NCI-H82 (cell line): ENCODE measurements around the gene KCNAB2.
"Not testable (repeated sequence)": the region's sequence is repeated elsewhere in the genome, so short reads cannot be mapped to it uniquely, and the experiment has no call there.

Experiments
- DNase-seq: peaks from one replicate; lab custom pipeline; 2025; lab: John Stamatoyannopoulos, UW

The KCNAB2 gene

DNA sequence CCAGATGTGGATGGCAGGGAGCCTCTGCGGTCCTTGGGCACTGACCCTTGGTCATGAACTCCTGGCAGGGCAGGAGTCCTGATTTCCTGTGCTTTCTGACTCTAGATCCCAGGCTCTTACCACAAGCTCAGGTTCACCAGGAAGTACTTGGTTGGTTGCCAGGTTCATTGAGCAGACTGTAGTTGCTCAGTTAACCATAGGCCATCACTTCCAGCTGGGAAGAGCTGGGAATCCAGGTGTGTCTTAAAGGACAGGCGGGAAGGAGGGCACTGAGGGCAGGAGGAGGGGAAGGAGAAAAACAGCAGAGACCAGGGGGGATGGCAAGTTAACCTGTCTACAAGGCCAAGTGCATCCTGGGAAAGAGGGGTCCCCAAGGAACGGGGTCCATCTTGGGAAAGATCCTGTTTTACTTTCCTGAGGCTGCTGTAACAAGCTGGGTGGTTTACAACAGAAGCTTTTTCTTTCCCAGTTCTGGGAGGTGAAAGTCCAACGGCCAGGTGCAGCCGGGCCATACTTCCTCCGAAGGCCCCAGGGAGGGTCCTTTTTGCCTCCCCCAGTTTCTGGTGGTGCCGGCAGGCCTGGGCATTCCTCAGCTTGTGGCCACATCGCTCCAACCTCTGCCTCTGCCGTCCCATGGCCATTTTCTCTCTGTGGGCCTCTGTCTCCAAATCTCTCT lies 11.6 kb downstream of the KCNAB2 start:
- no peak for DNase-seq

DNA sequence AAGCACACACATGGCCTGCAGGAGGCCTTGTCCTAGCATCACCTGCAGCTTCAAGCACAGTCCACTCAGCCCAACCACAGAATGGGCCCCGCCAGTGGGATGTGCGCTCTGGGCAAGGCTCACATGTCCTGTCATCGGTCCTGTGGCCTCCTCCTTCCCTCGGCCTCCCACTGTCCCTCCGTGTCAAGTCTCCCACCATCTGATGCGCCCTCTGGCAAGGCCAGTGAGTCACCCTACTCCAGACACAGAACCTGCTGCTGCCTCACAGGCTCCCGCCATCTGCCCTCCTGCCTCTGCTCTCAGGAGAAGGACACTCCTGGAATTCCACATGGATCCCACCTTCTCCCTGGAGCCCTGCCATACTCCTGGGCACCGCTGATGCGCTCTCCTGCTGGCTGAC lies 14.2 kb downstream of the KCNAB2 start:
- DNase-seq = no peak

DNA sequence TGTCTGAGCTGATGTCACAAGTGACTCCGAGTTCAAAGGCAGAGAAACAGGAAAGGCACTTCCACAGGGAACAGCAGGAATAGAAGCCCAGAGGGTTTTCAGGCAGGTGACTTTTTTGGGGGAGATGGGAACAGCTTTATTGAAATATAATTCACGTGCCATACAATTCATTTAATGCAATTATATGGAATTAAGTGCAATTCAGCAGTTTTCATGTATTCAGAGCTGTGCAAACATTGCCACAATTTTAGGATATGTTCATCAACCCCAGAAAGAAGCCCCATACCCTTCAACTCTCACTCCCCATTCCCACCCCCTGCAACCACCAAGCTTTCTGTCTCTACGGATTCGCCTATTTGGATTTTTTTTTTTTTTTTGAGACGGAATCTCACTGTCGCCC lies 17.0 kb downstream of the KCNAB2 start:
- DNase-seq = no peak

DNA sequence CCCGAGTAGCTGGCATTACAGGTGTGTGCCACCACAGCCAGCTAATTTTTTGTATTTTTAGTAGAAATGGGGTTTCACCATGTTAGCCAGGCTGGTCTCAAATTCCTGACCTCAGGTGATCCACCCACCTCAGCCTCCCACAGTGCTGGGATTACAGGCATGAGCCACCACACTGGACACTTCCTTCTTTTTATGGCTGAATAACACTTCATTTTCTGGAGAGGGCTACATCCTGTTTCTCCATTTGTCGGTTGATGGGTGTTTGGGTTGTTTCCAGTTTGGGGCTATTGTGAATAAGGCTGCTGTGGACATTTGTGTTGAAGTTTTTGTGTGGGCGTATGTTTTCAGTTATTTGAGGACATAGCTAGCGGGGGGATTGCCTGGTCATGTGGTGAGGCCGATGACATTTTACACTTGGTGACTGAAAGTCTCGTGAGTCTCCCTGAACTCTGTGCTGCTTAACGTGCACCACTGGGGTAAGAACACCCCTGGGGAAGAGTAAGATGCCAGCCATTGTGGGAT lies 17.9 kb downstream of the KCNAB2 start:
- not testable (repeated sequence) for DNase-seq

DNA sequence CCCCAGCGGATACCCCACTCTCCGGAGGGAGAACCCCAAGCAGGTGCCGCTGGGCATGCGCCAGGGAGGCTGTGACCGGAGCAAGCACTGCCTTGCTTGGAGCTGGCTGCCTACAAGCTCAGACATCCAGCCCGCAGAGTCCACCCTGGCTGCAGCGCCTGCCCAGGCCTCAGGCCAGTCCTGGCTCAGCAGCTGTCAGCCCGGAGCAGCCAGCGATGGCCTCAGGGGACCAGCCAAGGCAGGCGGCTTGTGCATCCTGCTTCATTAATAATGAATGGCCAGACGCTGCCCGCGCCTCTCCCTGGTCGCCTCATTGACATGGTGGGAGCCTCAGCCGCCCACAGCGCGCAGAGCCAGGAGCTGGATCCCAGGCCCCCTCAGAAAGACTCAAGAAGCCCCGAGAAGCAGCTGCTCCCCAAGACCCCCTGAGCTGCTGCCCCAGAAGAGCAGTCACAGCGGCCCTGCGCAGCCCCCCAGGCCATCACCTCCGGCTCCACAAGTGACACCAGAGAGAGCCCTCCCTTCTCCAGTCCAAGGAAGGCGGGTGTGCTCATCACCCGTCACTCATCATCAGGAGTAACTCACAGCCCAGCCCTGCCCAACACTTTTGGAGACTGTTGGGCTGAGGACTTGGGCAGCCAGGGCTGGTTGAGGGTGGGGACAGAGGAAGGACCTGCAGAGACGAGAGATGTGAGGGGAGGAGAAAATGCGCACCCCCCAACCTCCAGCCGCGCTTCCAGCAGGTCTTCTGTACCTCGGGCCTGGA lies 19.6 kb downstream of the KCNAB2 start:
- DNase-seq = no peak

DNA sequence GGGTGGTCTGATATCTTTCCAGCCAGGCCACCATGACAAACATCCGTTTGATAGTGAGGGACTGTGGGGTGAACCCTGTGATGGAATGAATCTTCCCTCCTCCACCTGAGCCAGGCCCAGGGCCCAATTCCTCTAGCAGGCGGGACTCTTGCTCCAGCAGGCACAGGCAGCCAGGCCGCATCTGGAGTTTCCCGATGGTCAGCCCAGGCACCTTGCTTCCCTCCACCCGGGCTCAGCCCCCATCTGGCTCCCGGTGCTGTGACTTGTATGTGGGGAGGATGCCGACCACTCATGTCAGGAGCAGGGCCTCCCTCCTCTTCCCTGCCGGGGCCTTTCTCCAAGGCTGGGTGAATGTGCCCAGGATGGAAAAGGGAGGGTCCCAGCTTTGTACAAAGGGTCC lies 21.0 kb downstream of the KCNAB2 start:
- no peak for DNase-seq

DNA sequence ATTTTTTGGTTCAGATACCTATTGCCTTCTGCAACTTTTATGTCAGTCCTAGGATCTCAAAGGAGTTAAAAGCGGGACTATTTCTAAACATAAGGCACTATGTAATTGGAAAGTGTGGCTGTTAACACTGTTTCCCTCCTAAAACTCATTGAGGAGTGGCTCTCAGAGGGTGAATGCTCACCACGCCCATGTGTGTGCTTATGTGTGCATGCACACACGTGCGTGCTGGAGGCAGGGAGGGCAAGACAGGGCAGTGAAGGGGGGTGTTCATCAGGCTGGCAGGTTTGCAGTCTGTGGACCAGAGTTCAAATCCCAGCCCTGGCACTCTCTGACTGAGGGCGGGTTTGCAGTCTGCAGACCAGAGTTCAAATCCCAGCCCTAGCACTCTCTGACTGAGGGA lies 22.4 kb downstream of the KCNAB2 start:
- DNase-seq = no peak

DNA sequence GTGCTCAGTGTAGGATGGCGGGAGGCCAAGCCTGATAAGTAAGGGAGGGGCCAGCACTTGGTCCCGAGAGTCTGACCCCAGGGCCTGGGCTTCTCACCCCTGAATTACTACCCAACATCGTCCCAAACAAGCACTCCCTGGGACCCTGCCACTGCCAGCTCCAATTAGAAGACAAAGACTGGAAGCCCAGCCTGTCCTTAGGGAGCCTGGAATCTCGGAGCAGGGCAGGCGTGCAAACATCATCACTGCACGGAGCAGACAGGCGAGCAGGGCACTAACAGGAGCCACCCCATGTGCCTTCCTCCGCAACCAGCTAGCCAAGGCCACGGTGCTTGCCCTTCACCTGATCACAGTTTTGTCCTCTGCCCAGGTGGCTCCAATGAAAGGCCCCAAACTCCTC lies 23.2 kb downstream of the KCNAB2 start:
- no peak for DNase-seq

DNA sequence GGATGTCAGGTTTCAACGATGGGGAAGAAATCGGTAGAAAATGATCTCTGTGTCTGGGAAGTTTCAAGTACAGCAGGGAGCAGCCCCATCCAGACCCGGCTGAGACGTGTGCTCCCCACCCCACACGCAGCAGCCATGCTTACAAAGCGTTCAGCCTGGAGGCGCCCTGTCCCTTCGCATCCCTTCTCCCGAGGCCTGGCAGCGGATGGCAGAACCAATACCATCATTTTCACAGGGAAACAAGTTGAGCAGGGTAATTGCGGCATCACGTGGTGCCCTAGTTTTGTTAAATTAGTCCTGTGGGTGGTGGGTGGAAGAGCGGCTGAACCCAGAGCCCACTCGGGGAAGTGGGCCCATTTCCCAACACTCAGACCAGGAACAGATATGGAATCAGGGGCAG lies 23.9 kb downstream of the KCNAB2 start:
- no peak for DNase-seq

DNA sequence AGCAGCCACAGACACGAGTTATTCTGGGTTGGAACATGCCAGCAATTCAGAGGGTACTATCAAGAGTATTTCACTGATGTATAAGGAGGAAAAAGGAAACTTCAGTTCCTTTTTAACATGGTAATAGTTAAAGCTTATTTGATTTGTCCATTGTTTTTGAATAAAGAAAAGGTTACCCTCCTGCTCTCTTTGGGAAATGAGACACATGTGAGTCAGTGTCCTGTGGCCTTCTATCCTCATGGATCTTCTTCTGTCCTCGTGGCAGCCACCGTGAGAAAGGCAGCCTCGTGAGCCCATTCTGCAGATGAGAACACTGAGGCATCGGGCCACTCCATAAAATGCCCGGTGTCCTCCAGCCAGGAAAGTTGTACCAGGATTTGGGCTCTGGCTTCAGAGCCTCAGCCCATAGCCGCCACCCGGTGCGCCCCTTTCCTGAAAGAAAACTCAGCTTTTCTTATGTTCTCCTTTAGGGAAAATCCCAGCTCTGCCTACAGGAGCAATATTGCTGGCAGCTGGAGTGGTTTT lies 24.8 kb downstream of the KCNAB2 start:
- no peak for DNase-seq

DNA sequence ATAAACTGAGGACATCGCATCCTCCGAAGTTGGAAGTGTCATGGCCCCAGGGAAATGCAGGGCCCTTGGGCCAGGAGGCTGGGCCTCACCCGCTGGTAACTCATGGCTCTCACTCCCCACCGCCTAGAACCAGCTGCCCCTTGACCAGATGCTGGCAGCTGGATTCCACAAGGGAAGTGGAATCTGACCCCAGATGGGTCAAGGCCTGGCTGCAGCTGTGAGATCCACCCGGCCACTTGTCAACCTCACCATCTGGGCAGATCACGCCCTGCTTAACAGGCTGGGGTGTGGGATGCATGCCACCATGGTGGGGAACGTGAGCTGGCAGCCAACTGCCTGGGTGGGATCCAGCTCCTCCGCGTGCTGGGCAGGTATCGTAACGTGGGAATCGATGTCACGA lies 25.5 kb downstream of the KCNAB2 start:
- DNase-seq = no peak

DNA sequence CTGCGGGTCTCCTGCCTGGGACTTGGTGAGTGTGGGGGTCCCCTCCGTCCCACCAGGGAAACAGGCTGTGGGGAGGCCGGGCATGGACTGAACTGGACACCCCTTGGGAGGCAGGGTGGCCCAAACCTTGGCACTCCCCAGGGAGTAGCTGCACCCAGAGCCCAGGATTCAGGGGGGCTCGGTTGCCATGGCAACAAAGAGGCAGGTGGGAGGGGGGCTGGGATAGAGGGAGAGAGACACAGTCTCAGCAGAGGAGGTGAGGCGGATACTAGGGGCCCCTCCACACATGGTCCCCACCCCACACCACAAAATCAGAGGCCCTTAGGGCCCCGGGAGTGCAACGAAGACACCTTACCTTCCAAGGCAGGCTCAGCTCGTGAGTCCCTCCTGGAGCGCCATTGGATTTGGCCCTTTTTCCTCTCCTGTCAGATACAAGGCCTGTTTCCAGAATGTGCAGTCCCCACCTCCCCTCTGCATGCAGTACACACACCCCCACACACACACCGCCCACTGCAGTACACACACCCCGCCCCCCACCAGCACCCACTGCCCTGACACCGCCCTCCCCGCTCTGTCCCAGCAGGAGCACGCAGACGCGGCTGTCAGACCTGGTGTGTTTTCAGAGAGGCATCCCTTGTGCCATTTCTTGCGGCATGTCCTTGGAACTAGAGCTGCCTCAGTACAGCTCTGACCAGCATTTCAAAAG lies 27.2 kb downstream of the KCNAB2 start:
- DNase-seq = no peak

DNA sequence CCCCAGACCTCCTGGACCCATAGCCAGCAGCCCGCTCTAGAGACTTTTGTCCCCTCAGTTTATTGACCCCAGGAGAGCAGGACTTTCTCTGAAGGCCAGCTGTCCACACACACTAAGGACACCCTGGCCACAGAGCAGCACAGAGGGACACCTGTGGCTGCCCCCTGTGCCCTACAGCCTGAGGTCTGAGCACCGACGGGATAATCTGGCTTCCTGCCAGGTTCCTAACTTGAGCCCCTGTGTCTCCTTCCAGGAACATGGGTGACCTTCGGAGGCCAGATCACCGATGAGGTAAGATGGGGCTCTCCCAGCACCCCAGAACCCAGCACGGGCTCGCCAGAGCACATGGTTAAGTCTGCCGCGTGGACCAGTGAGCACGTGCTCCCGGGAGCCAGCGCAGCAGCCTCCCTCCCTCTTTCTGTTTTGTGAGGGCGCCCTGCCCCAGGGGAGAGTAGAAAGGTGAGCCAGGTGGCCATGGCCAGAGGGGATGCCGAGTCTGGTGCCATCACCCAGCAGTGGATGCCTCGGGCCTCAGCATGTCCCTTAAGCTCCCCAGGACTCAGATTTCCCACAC lies 27.9 kb downstream of the KCNAB2 start:
- no peak for DNase-seq

DNA sequence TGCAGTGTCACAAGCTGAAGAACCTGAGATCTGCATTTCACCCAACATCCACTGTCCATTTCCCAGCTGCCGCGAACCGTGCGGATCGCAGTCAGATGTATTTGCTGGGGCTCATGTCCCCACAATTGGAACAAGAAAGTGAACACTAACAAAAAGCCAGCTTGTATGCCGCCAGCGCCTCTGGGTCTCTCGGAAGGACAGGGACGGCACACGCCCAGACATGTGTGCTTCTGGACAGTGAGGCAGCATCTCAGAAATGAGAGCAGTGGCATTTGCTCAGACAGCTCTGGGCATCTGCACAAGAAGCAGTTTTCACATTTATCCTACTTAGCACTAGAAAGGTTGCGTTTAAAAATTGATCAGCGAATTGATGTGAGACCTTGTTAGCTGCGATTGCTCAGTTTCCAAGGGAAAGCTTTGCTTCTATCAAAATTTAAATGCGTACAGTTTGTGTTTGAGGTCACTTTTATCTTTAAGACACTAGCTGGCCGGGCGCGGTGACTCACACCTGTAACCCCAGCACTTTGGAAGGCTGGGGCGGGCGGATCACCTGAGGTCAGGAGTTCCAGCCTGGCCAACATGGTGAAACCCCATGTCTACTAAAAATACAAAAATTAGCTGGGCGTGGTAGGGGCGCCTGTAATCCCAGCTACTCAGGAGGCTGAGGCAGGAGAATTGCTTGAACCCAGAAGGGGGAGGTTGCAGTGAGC lies 28.7 kb downstream of the KCNAB2 start:
- no peak for DNase-seq

DNA sequence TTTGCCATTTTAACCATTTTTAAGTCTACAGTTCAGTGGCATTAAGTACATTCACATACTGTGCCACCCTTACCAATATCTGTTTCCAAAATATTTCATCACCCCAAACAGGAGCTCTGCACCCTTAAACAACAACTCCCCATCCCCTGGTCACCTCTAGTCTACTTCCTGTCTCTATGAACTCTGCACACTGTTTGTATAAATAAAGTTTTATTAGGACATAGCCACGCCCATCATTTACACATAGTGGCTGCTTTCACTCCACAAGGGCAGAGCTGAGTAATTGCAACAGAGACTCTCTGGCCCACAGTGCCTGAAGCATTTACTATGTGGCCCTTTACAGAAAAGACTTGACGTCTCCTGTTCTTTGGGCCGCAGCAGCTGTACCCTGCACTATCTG lies 30.1 kb downstream of the KCNAB2 start:
- DNase-seq = peak; percentile 27

DNA sequence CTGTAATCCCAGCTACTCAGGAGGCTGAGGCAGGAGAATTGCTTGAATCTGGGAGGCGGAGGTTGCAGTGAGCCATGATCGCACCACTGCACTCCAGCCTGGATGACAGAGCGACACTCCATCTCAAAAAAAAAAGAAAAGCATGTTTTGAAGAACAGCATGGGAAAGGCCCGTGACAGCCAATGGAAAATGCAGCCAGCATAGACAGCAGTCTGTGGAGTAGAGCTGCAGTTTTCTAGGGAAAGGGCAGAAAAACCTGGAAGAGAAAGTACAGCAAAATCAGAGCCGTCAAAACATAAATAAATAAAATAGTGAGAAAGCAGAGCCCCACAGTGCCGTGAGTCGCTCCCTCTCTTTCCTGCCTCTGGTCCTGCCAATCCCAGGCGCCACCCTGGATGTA lies 31.4 kb downstream of the KCNAB2 start:
- DNase-seq = not testable (repeated sequence)

DNA sequence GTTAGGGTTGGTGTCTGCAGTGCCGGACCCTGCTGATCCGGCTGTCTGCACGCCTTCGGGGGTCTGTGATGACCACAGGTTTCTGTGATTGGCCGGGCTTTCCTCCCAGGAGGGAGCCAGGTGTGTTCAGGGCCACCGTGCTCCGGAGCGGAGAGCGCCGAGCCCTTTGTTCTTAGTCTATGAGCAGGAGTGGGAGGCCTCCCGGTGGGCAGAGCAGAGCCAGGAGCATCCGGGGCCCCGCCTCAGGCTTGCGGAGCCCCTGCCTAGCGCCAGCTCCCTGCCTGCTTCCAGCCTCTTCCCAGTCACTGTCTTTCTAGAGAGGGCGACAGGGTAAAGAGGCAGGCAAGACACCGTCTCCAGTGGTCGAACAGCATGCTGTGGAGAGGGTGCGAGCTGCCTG lies 31.8 kb downstream of the KCNAB2 start:
- no peak for DNase-seq

DNA sequence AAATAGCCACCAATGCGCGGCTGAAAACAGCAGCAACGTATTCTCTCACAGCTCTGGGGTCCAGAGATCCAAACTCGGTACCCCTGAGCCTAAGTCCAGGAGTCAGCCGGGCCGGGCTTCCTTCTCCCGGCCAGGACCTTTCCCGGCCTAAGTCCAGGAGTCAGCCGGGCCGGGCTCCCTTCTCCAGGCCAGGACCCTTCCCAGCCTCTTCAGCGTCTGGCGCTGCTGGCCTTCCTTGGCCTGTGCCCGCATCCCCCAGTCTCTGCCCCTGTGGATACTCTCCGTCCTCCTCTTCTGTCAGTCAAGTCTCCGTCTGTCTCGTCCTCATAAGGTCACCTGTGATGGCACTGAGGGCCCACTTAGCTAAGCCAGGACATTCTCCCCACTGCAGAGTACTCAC lies 32.2 kb downstream of the KCNAB2 start:
- no peak for DNase-seq

DNA sequence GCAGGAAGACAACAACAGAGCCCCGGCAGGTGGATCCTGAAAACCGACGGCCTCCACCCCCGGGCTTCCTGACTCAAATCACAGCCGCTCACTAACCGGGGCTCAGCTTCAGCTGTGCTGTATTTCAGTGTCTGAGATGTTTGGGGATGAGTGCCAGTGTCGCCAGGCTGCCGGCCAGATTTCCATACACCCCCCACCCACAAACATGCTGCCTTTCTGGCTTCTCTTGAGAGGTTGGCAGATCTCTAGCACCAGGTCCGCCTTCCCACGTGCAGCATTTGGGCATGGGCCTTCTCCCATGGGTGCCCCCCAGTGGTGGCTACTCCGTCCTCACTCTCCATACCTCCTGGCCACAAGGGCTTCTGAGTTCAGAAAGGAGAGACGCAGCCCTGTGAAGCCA lies 34.8 kb downstream of the KCNAB2 start:
- DNase-seq = peak; percentile 25

DNA sequence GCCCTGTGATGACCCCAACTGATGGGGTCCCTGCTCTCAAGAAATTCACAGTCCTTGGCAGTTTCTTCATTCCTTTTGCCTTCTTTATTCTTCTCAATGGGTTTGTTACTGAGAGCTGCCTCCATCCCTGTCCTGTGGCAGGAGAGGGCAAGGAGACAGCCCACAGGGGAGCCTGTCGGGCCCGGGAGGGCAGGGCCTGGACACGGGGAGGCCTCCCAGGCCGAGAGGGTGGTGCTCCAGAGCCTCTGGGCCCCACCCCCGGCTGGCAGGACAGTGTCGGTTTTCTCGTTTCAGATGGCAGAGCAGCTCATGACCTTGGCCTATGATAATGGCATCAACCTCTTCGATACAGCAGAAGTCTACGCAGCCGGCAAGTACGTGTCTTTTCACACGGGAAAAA lies 36.2 kb downstream of the KCNAB2 start:
- no peak for DNase-seq

DNA sequence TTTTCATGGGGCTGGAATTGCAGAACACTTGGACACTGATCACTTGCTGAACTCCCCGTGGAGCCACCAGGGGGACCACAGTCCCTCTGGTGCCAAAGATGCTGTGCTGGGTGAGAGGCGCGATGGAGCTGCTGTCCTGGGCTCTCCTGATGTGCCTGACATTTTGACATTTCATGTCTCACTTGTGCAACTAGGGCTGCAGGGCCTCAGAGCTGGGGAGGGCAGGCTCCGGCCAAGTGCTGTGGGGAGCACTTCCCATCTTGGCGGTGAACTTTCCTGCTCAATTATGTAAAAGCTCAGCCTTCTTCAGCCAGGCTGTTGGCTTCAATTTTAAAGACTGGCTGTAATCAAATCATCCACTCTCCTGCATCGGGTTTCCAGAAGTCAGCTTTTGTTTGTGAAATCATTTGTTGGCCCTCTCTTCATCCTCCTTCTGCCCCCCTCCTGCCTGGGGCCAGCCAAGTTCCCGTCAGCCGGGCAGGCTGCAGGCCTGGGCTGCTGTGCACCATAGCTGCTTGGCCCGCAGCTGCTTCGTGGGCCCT lies 36.8 kb downstream of the KCNAB2 start:
- DNase-seq = peak; percentile 14
